Activated CD4-positive, alpha-beta T cell treated with anti-CD3 and anti-CD28 coated beads, Interleukin-2, amount 50 U/mL, for 4 hours (primary cell): ENCODE results near the gene SLC6A7.
"Not testable (repeated sequence)": the region's sequence is repeated elsewhere in the genome, so short reads cannot be mapped to it uniquely, and the experiment has no call there.

Experiments
- DNase-seq, 2 experiments: peaks; one replicate each; pipeline ENCODE4 v3.0.0-alpha.2; 2020

The SLC6A7 gene

DNA sequence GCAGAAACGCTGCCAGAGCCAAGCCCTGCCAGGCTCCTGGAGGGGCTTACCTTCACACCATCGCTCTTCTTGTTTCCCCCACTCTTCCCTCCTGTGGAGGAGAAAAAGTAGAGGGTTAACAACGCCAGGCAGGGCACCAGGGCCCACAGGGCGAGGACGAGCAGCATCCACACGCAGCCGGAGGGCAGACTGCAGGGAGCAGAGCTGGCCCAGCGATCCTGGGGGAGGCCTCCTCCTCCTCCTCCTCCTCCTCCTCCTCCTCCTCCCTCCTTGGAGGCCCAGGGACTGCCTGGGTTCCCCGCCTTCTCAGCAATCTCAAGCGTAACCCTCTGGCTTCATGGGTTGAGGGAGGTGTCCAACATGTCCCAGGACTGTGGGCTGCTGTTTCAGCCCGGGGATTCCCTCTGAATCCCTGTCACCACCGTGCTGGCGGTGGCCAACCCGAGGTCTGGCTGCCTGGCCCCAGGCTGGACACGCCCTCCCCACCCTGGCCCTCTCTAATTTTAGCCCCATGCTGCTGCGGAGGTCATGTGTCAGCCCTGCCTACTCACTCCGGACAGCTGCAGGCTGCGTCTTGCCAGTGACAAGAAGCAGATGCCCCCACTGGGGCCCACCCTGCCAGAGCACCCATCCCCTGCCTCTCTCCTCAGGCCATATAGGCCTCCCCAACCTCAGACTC, 55.4 kb downstream of the SLC6A7 start:
- no peak for DNase-seq

DNA sequence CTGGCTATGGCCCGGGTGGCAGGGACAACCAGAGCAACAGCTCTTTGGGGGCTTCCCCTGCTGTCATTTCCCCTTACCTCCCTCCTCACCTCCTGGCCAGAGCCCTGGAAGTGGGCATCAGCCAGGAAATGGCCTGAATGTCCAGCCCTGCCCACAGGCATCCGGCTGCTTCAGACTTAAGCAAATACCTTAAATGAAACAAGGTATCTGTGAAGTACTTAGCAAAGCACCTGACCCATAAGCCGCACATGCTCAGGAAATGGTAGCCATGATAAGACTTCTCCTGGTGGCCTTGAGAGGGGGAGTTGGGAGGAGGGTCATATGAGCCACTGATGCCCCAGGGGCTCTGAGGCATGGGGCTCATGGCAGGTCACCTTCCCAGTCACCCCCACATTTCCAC, 55.9 kb downstream of the SLC6A7 start:
- DNase-seq, result no peak

GRCh38 chr5:150246429-150246828, 56.6 kb downstream of the SLC6A7 start:
- DNase-seq, result no peak

DNA sequence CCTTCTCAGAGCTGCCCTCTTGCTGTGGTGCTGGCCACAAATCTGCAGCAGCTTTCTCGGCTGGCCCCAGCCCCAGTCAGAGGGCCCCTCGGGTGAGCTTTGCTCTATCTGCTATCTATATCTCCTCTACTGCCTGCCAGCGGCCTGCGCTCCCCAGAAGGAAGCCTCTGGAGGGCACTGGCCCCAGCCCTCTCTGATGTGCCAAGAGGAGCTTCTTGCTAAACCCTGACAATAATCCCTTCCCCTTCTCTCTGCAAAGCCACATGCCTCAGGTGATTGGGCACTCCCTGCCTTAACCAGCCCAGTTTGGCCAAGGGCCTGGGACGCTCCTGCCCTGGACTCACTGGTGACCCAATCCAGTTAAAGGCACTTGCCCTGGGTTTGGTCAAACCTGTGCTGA, 57.0 kb downstream of the SLC6A7 start:
- no peak for DNase-seq

DNA sequence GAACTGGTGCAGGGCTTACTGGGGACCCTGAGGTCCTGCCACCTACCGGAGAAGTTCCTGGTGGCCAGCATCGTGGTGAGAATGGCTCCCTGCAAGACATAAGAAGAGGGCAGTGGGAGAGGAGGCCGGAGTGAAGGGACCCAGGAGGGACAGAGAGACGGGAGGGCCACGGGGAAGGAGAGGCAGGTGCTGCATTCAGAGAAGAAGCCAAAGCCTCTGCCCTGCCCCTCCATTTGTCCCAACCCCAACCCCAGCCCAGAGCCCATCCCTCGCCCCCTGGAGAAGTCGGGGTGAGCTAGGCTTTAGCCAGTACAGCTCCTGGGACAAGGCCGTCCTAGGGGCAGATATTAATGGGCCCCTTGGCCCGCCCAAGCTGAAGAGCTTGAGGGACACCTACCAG, 57.9 kb downstream of the SLC6A7 start:
- no peak for DNase-seq

- not testable (repeated sequence) for DNase-seq
Measured at GRCh38 chr5:150248493-150248892, 58.6 kb downstream of the SLC6A7 start.

DNA sequence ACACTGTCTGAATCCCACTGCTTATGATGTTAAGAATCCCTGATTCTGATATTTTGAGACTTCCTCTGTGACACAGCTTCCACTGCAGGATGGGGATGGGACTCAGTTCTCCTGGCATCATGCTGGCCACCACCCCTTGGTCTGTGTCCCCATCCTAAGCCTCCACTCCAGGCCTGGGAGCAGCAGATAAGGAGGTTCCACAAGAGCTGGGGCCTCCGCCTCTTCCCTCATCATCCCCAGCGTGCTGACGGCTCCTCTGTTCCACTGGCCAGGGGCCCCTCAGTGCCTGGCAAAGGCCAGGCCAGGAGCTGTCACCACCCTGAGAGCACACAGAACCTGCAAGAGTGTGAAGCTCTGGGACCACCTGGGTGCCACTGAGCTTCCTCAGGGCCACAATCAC, 59.1 kb downstream of the SLC6A7 start:
- no peak for DNase-seq

GRCh38 chr5:150249744-150250143, 59.9 kb downstream of the SLC6A7 start:
- no peak for DNase-seq

GRCh38 chr5:150251504-150251903, 61.6 kb downstream of the SLC6A7 start:
- DNase-seq, result no peak

DNA sequence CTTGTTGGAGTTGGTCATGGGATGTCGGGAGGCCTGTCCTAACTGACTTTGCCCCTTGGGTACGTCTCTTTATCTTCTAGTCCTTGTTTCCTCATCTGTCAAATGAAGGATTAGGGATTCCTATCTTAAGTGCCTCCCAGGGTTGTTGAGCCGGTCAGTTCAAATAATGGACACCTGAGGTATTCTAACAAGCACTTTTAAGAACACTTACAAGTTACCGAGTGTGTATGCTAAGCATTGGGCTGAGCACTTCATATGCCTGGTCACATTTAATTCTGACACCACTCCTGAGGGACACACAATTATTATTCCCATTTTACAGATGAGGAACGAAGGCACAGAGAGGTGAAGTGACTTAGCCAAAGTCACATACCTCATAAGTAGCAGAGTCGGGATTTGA, 62.6 kb downstream of the SLC6A7 start:
- DNase-seq, result no peak

GRCh38 chr5:150253416-150254208, 63.8 kb downstream of the SLC6A7 start:
- DNase-seq, result no peak

- no peak for DNase-seq
Measured at GRCh38 chr5:150254363-150254762, 64.5 kb downstream of the SLC6A7 start.

DNA sequence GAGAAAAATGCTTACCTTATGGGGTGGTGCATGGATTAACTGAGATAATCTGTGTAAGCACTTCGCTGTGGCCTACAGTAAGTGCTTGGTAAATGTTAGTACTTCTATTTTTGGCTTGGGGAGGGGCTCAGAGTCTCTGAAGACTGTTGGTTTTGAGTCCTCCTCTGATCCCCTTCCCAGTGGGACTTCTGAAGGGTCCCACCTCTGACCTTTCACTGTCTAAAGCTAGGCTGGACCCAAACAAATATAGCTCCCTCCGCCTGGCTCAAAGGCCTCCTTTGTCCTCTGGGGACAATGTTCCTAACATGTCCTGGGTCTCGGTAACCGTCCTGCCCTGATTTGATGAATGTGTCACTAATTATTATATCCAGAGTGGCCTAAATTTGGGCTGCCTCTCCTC, 64.9 kb downstream of the SLC6A7 start:
- no peak for DNase-seq

- no peak for DNase-seq
Measured at GRCh38 chr5:150255659-150256409, 66.0 kb downstream of the SLC6A7 start.

DNA sequence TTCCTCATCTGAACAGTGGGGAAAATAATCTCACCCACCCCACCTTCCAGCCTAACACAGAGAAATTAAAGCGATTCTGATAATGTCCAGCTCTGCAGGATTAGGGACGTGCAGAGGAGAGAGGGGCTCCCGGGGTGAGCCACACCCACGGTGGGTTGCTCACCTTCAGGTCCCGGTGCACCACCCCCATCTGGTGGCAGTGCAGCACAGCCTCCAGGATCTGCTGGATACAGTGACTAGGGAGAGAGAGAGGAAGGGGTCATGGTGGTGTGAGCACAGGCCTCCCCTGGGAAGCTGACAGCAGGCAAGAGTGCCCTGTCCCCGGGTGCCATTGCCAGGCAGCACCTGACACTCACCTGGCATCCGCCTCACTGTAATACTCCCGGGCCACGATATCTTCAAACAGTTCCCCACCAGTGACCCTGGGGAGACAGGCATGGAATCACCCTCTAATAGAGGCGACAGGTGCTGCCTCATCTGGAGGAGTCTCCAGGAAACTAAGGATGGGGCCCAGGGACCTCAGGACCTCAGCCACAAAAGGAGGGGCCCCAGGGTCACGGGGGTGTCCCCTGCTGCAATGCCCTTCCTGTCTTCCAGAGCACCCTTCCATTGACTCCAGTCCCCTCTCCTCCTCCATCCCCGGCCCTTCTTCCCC, 66.7 kb downstream of the SLC6A7 start:
- DNase-seq, result no peak

GRCh38 chr5:150257424-150257823, 67.6 kb downstream of the SLC6A7 start:
- no peak for DNase-seq

- DNase-seq, result no peak
Measured at GRCh38 chr5:150258130-150258529, 68.3 kb downstream of the SLC6A7 start.
